ENCODE results near the gene PSRC1. TPM values are rescaled to one million over a fixed set of nuclear protein-coding genes. Genes with fewer than 3 reads are reported as not detected.
"Not testable (repeated sequence)": the region's sequence is repeated elsewhere in the genome, so short reads cannot be mapped to it uniquely, and the experiment has no call there.

The PSRC1 gene
- total RNA-seq, 1 donor, result 23.3 TPM

GRCh38 chr1:109295712-109296415, 12.9 kb upstream of the PSRC1 start:
- no peak overlapping the region for H3K4me3 ChIP-seq (ENCODE audit: low read depth, low read length)
- TF ChIP-seq CTCF (IDR thresholded peaks at IDR 0.05; ENCODE audit: insufficient read depth, low read depth, low read length), result no peak
- no peak for DNase-seq (ENCODE audit: low read depth)

GRCh38 chr1:109294481-109294880, 11.5 kb upstream of the PSRC1 start:
- no peak for TF ChIP-seq CTCF (IDR thresholded peaks at IDR 0.05; ENCODE audit: insufficient read depth, low read depth, low read length)
- no peak overlapping the region for H3K4me3 ChIP-seq (ENCODE audit: low read depth, low read length)
- no peak for DNase-seq (ENCODE audit: low read depth)

GRCh38 chr1:109293026-109293425, 10.1 kb upstream of the PSRC1 start:
- no peak for TF ChIP-seq CTCF (IDR thresholded peaks at IDR 0.05; ENCODE audit: insufficient read depth, low read depth, low read length)

GRCh38 chr1:109292364-109292763, 9.4 kb upstream of the PSRC1 start:
- no peak for DNase-seq (ENCODE audit: low read depth)
- TF ChIP-seq CTCF (IDR thresholded peaks at IDR 0.05; ENCODE audit: insufficient read depth, low read depth, low read length), result no peak
- H3K4me3 ChIP-seq (ENCODE audit: low read depth, low read length), result no peak overlapping the region

More at GRCh38 chr1:109293026-109293425, 10.1 kb upstream of the PSRC1 start:
- H3K4me3 ChIP-seq (ENCODE audit: low read depth, low read length), result no peak overlapping the region
- no peak for DNase-seq (ENCODE audit: low read depth)

GRCh38 chr1:109290998-109291397, 8.1 kb upstream of the PSRC1 start:
- no peak for DNase-seq (ENCODE audit: low read depth)
- no peak for TF ChIP-seq CTCF (IDR thresholded peaks at IDR 0.05; ENCODE audit: insufficient read depth, low read depth, low read length)
- H3K4me3 ChIP-seq (ENCODE audit: low read depth, low read length), result no peak overlapping the region

GRCh38 chr1:109290137-109290536, 7.2 kb upstream of the PSRC1 start:
- DNase-seq (ENCODE audit: low read depth), result no peak
- no peak overlapping the region for H3K4me3 ChIP-seq (ENCODE audit: low read depth, low read length)
- TF ChIP-seq CTCF (IDR thresholded peaks at IDR 0.05; ENCODE audit: insufficient read depth, low read depth, low read length), result no peak

- not testable (repeated sequence) for DNase-seq (ENCODE audit: low read depth); H3K4me3 ChIP-seq (ENCODE audit: low read depth, low read length)
Measured at GRCh38 chr1:109286762-109287161, 3.8 kb upstream of the PSRC1 start.
